Heart left ventricle (tissue), 13 donors: Measurements from ENCODE around the gene FMR1.

Source experiments
- POLR2A ChIP-seq, 2 donors: fragments of 450-650 bp; IDR thresholded peaks; one replicate each; pipeline ENCODE4 v1.6.1; 2017; ENCODE audit warnings: antibody characterized with exemption in 2 of 2, mild to moderate bottlenecking in 2 of 2, moderate library complexity in 2 of 2
- TF ChIP-seq, protein P1 (sequence below), 12 donors: fragments of 200-600 bp; sonication (generic) in 4 of 12; IDR thresholded peaks; one replicate each; pipeline versions ENCODE4 v1.5.0 to v1.8.0; 2018 to 2022; ENCODE audit warnings: antibody characterized with exemption in 12 of 12, mild to moderate bottlenecking in 5 of 12
- donor health status: ischemic (EF 13 %, LVEDD 7.1; RV severe dilation, severe dysfunction).
- donor health status: DM: no; HTN: yes; CAD: no.
- donor health status: DM: no; HTN: no; CAD: no.
- donor health status: ischemic (EF 25% LVEDD 6.9; RV normal size, moderate dysfunction).
- donor health status: ischemic (EF 25% LVEDD 5.7; RV mildly dilated, moderate dysfunction).
- donor health status: ischemic (EF 35%, LVEDD 5.7; RV mildly dilated, moderate dysfunction).
- donor health status: nonischemic (EF 11% LVEDD 7.7; RV severe dilation, severe dysfunction).
- donor health status: DM: yes; HTN: yes; CAD: no.
- donor health status: PGD.
- donor health status: ischemic (EF 29% LVEDD 5.4; RV normal size, mild dysfunction).
- donor health status: nonischemic (EF 23%, LVEDD 6.1; RV moderate dilation, normal function).

GRCh38 chrX:147913570-147913969 is 1.9 kb downstream of the FMR1 start:
- TF ChIP-seq, protein P1, sequence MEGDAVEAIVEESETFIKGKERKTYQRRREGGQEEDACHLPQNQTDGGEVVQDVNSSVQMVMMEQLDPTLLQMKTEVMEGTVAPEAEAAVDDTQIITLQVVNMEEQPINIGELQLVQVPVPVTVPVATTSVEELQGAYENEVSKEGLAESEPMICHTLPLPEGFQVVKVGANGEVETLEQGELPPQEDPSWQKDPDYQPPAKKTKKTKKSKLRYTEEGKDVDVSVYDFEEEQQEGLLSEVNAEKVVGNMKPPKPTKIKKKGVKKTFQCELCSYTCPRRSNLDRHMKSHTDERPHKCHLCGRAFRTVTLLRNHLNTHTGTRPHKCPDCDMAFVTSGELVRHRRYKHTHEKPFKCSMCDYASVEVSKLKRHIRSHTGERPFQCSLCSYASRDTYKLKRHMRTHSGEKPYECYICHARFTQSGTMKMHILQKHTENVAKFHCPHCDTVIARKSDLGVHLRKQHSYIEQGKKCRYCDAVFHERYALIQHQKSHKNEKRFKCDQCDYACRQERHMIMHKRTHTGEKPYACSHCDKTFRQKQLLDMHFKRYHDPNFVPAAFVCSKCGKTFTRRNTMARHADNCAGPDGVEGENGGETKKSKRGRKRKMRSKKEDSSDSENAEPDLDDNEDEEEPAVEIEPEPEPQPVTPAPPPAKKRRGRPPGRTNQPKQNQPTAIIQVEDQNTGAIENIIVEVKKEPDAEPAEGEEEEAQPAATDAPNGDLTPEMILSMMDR (IDR thresholded peaks at IDR 0.05), result no peak
- no peak for TF ChIP-seq POLR2A (IDR thresholded peaks at IDR 0.05)
